ENCODE results near the gene MS4A3. TPM values are rescaled to one million over a fixed set of nuclear protein-coding genes. Genes with fewer than 3 reads are reported as not detected.

The MS4A3 gene
- total and polyA plus RNA-seq, 9 of the 15 experiments (the other 6 are each of a cell fraction or from before 2014, with no cell fraction given), result 3.4 to 94.5 (median 58.8) TPM

- TF ChIP-seq, protein P1, sequence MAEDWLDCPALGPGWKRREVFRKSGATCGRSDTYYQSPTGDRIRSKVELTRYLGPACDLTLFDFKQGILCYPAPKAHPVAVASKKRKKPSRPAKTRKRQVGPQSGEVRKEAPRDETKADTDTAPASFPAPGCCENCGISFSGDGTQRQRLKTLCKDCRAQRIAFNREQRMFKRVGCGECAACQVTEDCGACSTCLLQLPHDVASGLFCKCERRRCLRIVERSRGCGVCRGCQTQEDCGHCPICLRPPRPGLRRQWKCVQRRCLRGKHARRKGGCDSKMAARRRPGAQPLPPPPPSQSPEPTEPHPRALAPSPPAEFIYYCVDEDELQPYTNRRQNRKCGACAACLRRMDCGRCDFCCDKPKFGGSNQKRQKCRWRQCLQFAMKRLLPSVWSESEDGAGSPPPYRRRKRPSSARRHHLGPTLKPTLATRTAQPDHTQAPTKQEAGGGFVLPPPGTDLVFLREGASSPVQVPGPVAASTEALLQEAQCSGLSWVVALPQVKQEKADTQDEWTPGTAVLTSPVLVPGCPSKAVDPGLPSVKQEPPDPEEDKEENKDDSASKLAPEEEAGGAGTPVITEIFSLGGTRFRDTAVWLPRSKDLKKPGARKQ (CRISPR knock-in tag; IDR thresholded peaks at IDR 0.05), result no peak
- no peak for TF ChIP-seq PHF8 (IDR thresholded peaks at IDR 0.05; ENCODE audit: borderline replicate concordance, low read length)
- no peak for TF ChIP-seq STAT5B (CRISPR knock-in tag; IDR thresholded peaks at IDR 0.05)
- no peak for TF ChIP-seq KLF10 (CRISPR knock-in tag; IDR thresholded peaks at IDR 0.05)
- no peak for TF ChIP-seq ZNF764 (CRISPR knock-in tag; IDR thresholded peaks at IDR 0.05; ENCODE audit: low read depth)
- no peak for TF ChIP-seq RUNX1 (IDR thresholded peaks at IDR 0.05; ENCODE audit: low read depth)
- peak in 1 of 2 experiments; percentile 16 for TF ChIP-seq NCOA2 (IDR thresholded peaks at IDR 0.05; ENCODE audit: partially characterized antibody in 2 of 2)
- no peak for TF ChIP-seq TAF9B (IDR thresholded peaks at IDR 0.05; ENCODE audit: partially characterized antibody)
- no peak for TF ChIP-seq XRCC3 (IDR thresholded peaks at IDR 0.05)
- TF ChIP-seq SAP30 (IDR thresholded peaks at IDR 0.05; ENCODE audit: borderline replicate concordance, insufficient read depth, low read depth, low read length, poor library complexity, severe bottlenecking), result no peak
- no peak for TF ChIP-seq ZNF740 (CRISPR knock-in tag; IDR thresholded peaks at IDR 0.05)
- no peak for TF ChIP-seq ZNF740 (tag; IDR thresholded peaks at IDR 0.05)
- no peak for TF ChIP-seq MXD1 (CRISPR knock-in tag; IDR thresholded peaks at IDR 0.05; ENCODE audit: borderline replicate concordance, poor library complexity, severe bottlenecking)
- no peak for TF ChIP-seq NR3C1 (CRISPR knock-in tag; IDR thresholded peaks at IDR 0.05)
- TF ChIP-seq RNF219 (CRISPR knock-in tag; IDR thresholded peaks at IDR 0.05), result no peak
Observed at GRCh38 chr11:60059052-60059451, 2.6 kb downstream of the MS4A3 start (continued).

All from K562 (cell line).